ENCODE data around the gene PCCA. TPM values are rescaled to one million over a fixed set of nuclear protein-coding genes. Genes with fewer than 3 reads are reported as not detected.

Gene PCCA
- total and polyA plus RNA-seq, 7 donors: 18.0 to 45.6 (median 42.8) TPM

- H3K27me3 ChIP-seq: no peaks in the 10 kb centered on the region
- no peak for DNase-seq
- peaks cover 0 to 1% (median 0%) of the 10 kb centered on the region in 4 donors for H3K9me3 ChIP-seq
- WGBS, 2 donors: 96 to 97% methylated on average over 8 of the region's 8 CpGs
- H3K36me3 ChIP-seq: peaks cover 0 to 28% (median 1%) of the 10 kb centered on the region in 4 donors
- no peak overlapping the region for H3K27ac ChIP-seq
- no peak overlapping the region for H3K4me3 ChIP-seq
- intact Hi-C loops (cut with DNase I): no loop called here
- no peaks in the 10 kb centered on the region for H3K4me1 ChIP-seq
- no peak for TF ChIP-seq POLR2A (IDR thresholded peaks at IDR 0.05)
- TF ChIP-seq POLR2AphosphoS5 (IDR thresholded peaks at IDR 0.05): no peak
- TF ChIP-seq CTCF (IDR thresholded peaks at IDR 0.05): no peak
- TF ChIP-seq EP300 (IDR thresholded peaks at IDR 0.05): no peak
Measured at GRCh38 chr13:100339411-100339940, 250.6 kb downstream of the PCCA start.

GRCh38 chr13:100340865-100341264 lies 252.0 kb downstream of the PCCA start:
- TF ChIP-seq POLR2AphosphoS5 (IDR thresholded peaks at IDR 0.05) (no peak), POLR2A (IDR thresholded peaks at IDR 0.05) (no peak), EP300 (IDR thresholded peaks at IDR 0.05) (no peak), CTCF (IDR thresholded peaks at IDR 0.05) (no peak)
- no peak overlapping the region for H3K27ac ChIP-seq
- no peak overlapping the region for H3K4me3 ChIP-seq
- intact Hi-C loops (cut with DNase I): no loop called here
- 76 to 94% methylated on average over 2 of the region's 2 CpGs for WGBS, 2 donors
- H3K9me3 ChIP-seq: peaks cover 0 to 2% (median 0%) of the 10 kb centered on the region in 4 donors
- H3K27me3 ChIP-seq: no peaks in the 10 kb centered on the region
- H3K36me3 ChIP-seq: peaks cover 0 to 25% (median 1%) of the 10 kb centered on the region in 4 donors
- no peaks in the 10 kb centered on the region for H3K4me1 ChIP-seq
- no peak for DNase-seq

- H3K9me3 ChIP-seq: peaks cover 0 to 2% (median 0%) of the 10 kb centered on the region in 4 donors
- no peaks in the 10 kb centered on the region for H3K4me1 ChIP-seq
- no peaks in the 10 kb centered on the region for H3K27me3 ChIP-seq
- 79 to 88% methylated on average over 6 of the region's 6 CpGs for WGBS, 2 donors
- no peak for DNase-seq
- no peak overlapping the region for H3K27ac ChIP-seq
- peaks cover 0 to 25% (median 1%) of the 10 kb centered on the region in 4 donors for H3K36me3 ChIP-seq
- intact Hi-C loops (cut with DNase I): no loop called here
- no peak overlapping the region for H3K4me3 ChIP-seq
- TF ChIP-seq POLR2A (IDR thresholded peaks at IDR 0.05) (no peak), POLR2AphosphoS5 (IDR thresholded peaks at IDR 0.05) (no peak), CTCF (IDR thresholded peaks at IDR 0.05) (no peak), EP300 (IDR thresholded peaks at IDR 0.05) (no peak)
Measured at GRCh38 chr13:100341327-100341726, 252.4 kb downstream of the PCCA start.

- no peak overlapping the region for H3K27ac ChIP-seq
- no peaks in the 10 kb centered on the region for H3K27me3 ChIP-seq
- TF ChIP-seq EP300 (IDR thresholded peaks at IDR 0.05) (no peak), POLR2AphosphoS5 (IDR thresholded peaks at IDR 0.05) (no peak), CTCF (IDR thresholded peaks at IDR 0.05) (no peak), POLR2A (IDR thresholded peaks at IDR 0.05) (no peak)
- H3K9me3 ChIP-seq: peaks cover 0 to 2% (median 0%) of the 10 kb centered on the region in 4 donors
- no peak overlapping the region for H3K4me3 ChIP-seq
- 37 to 71% methylated on average over 4 of the region's 4 CpGs for WGBS, 2 donors
- H3K36me3 ChIP-seq: peaks cover 0 to 25% (median 1%) of the 10 kb centered on the region in 4 donors
- H3K4me1 ChIP-seq: no peaks in the 10 kb centered on the region
- no peak for DNase-seq
- intact Hi-C loops (cut with DNase I): no loop called here
Measured at GRCh38 chr13:100344544-100344943, 255.7 kb downstream of the PCCA start.

GRCh38 chr13:100347968-100348367 lies 259.1 kb downstream of the PCCA start:
- peaks cover 0 to 2% (median 0%) of the 10 kb centered on the region in 4 donors for H3K9me3 ChIP-seq
- DNase-seq: no peak
- WGBS, 2 donors: 17 to 58% methylated on average over 3 of the region's 3 CpGs
- H3K27ac ChIP-seq: no peak overlapping the region
- intact Hi-C loops (cut with DNase I): no loop called here
- TF ChIP-seq CTCF (IDR thresholded peaks at IDR 0.05): no peak
- no peak overlapping the region for H3K4me3 ChIP-seq
- no peaks in the 10 kb centered on the region for H3K27me3 ChIP-seq
- H3K36me3 ChIP-seq: peaks cover 0 to 9% (median 1%) of the 10 kb centered on the region in 4 donors
- no peaks in the 10 kb centered on the region for H3K4me1 ChIP-seq
